CD4-positive, CD25-positive, alpha-beta regulatory T cell (primary cell): ENCODE measurements around the gene RNASE2. TPM values are rescaled to one million over a fixed set of nuclear protein-coding genes. Genes with fewer than 3 reads are reported as not detected.

Experiments used
- polyA plus RNA-seq, 4 donors: library from polyadenylated mRNA; unstranded; fragments of 300-500 nt; fragmentation: Illumina TruSeq; gene quantifications; one replicate each; pipeline ENCODE4 v1.2.3, GENCODE V29; 2021
- total RNA-seq: library from RNA; stranded (reverse); gene quantifications from one replicate; pipeline ENCODE4 v1.2.3, GENCODE V29; 2022

Gene RNASE2
- total and polyA plus RNA-seq, 5 donors from 2014 or later, result 0.29 to 0.70 TPM; not detected in 3

Other genes starting within 250 kb of the RNASE2 start
- not detected for gene EDDM3A, start 209.6 kb upstream of the RNASE2 start, total RNA-seq
- not detected for gene EDDM3A, start 209.6 kb upstream of the RNASE2 start, polyA plus RNA-seq
- gene EDDM3B, start 187.1 kb upstream of the RNASE2 start, total RNA-seq, result not detected
- gene EDDM3B, start 187.1 kb upstream of the RNASE2 start, polyA plus RNA-seq, result not detected
- gene RNASE6, start 174.2 kb upstream of the RNASE2 start, total RNA-seq, result 1.3 TPM
- 1 to 10 TPM in 2 of 4 donors, under 1 TPM in 2; 0.24 to 6.3 (median 0.95) TPM for gene RNASE6, start 174.2 kb upstream of the RNASE2 start, polyA plus RNA-seq
- not detected for gene RNASE1, start 152.6 kb upstream of the RNASE2 start, total RNA-seq
- not detected for gene RNASE1, start 152.6 kb upstream of the RNASE2 start, polyA plus RNA-seq
- gene RNASE3, start 64.1 kb upstream of the RNASE2 start, total RNA-seq, result not detected
- gene RNASE3, start 64.1 kb upstream of the RNASE2 start, polyA plus RNA-seq, result not detected
- gene METTL17, start 34.5 kb downstream of the RNASE2 start, total RNA-seq, result 75.9 TPM
- 10 to 100 TPM; 37.3 to 52.2 (median 42.8) TPM for gene METTL17, start 34.5 kb downstream of the RNASE2 start, polyA plus RNA-seq
- not detected for gene SLC39A2, start 43.8 kb downstream of the RNASE2 start, total RNA-seq
- not detected for gene SLC39A2, start 43.8 kb downstream of the RNASE2 start, polyA plus RNA-seq
- 15.7 TPM for gene NDRG2, start 69.6 kb downstream of the RNASE2 start, total RNA-seq
- 10 to 100 TPM; 13.3 to 19.6 (median 18.0) TPM for gene NDRG2, start 69.6 kb downstream of the RNASE2 start, polyA plus RNA-seq
- not detected for gene TPPP2, start 74.7 kb downstream of the RNASE2 start, total RNA-seq
- not detected for gene TPPP2, start 74.7 kb downstream of the RNASE2 start, polyA plus RNA-seq
- gene RNASE13, start 79.3 kb downstream of the RNASE2 start, total RNA-seq, result not detected
- gene RNASE13, start 79.3 kb downstream of the RNASE2 start, polyA plus RNA-seq, result not detected
- gene RNASE7, start 86.9 kb downstream of the RNASE2 start, total RNA-seq, result not detected
- gene RNASE7, start 86.9 kb downstream of the RNASE2 start, polyA plus RNA-seq, result not detected
- gene RNASE8, start 102.3 kb downstream of the RNASE2 start, total RNA-seq, result not detected
- not detected for gene RNASE8, start 102.3 kb downstream of the RNASE2 start, polyA plus RNA-seq
- 7.4 TPM for gene ARHGEF40, start 114.8 kb downstream of the RNASE2 start, total RNA-seq
- gene ARHGEF40, start 114.8 kb downstream of the RNASE2 start, polyA plus RNA-seq, result under 1 TPM in 2 of 4 donors, not detected in 2; 0.07 to 0.64 TPM
- gene ZNF219, start 143.2 kb downstream of the RNASE2 start, total RNA-seq, result 5.0 TPM
- gene ZNF219, start 143.2 kb downstream of the RNASE2 start, polyA plus RNA-seq, result 1 to 10 TPM; 1.1 to 1.9 (median 1.3) TPM
- gene TMEM253, start 145.6 kb downstream of the RNASE2 start, total RNA-seq, result not detected
- not detected for gene TMEM253, start 145.6 kb downstream of the RNASE2 start, polyA plus RNA-seq
- not detected for gene OR5AU1, start 200.6 kb downstream of the RNASE2 start, total RNA-seq
- not detected for gene OR5AU1, start 200.6 kb downstream of the RNASE2 start, polyA plus RNA-seq